ENCODE results near the gene MVB12B. TPM values are rescaled to one million over a fixed set of nuclear protein-coding genes. Genes with fewer than 3 reads are reported as not detected.

MVB12B gene
- total and polyA plus RNA-seq, 2 of the 8 experiments (the other 6 are each of a cell fraction or from before 2014, with no cell fraction given) = 2.6 to 5.0 TPM

DNA sequence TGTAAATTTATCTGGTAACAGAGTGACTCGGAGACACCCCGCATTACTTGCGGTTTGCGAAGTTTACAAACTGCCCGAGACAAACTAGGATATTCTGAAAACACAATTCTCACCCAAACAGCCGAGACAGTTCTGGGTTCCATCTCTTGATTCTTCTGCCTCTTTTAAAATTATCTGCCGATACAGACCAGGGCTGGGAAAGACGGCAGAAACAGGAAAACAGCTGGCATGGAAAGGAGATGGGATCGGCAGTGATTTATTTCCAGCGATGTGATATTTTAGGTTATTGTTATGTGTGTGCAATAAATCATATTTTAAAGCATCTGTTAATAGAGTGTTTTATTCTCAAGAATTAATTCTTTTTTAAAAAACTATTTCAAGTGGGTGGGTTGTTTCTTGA, 193.8 kb downstream of the MVB12B start:
- WGBS, 2 experiments (ENCODE audit: extremely low coverage in 1 of 2, insufficient coverage in 1 of 2, insufficient read length in 1 of 2, insufficient replicate concordance in 2 of 2, low coverage in 1 of 2, low lambda C conversion rate in 2 of 2, missing lambda C conversion rate in 1 of 2) = 93% methylated on average over 10 of the region's 10 CpGs; no CpG with 5 or more reads in 1 of the 2 experiments
- Histone ChIP-seq H3K4ac (replicated peaks; ENCODE audit: insufficient read length, low read depth, low read length) (no peak overlapping the region), H4K5ac (ENCODE audit: insufficient read length, low read depth, low read length) (no peak overlapping the region), H3K9me3 (ENCODE audit: insufficient read depth in 2 of 2, low read depth in 1 of 2, low read length in 1 of 2) (no peaks in the 10 kb centered on the region), H3K36me3 (ENCODE audit: control insufficient read depth in 2 of 4, insufficient read depth in 4 of 4, low read length in 3 of 4) (no peaks in the 10 kb centered on the region), H3K18ac (ENCODE audit: extremely low read depth, low read length) (no peak overlapping the region), H3K56ac (replicated peaks; ENCODE audit: insufficient read length, low read depth, low read length) (no peak overlapping the region), H3K4me2 (ENCODE audit: insufficient read depth in 1 of 2, low read depth in 2 of 2, low read length in 2 of 2) (no peak overlapping the region), H4K91ac (replicated peaks; ENCODE audit: insufficient read length, low read length) (no peak overlapping the region), H3K79me1 (ENCODE audit: low read depth, low read length) (no peaks in the 10 kb centered on the region; the same call in 1 of the 2 replicates), H2BK20ac (ENCODE audit: low read length) (no peak overlapping the region), H2BK15ac (ENCODE audit: low read length) (no peak overlapping the region), H2BK120ac (replicated peaks; ENCODE audit: low read depth, low read length) (no peak overlapping the region), H2AFZ (ENCODE audit: low read length) (no peak overlapping the region), H3K4me3 (ENCODE audit: extremely low read depth in 1 of 4, insufficient read depth in 2 of 4, low read depth in 3 of 4, low read length in 4 of 4) (no peak overlapping the region), H2BK12ac (ENCODE audit: low read depth, low read length) (no peak overlapping the region), H4K8ac (ENCODE audit: extremely low read depth, insufficient read depth, low read length) (no peak overlapping the region), H3K23me2 (ENCODE audit: low read depth, low read length) (no peaks in the 10 kb centered on the region), H3K4me1 (replicated peaks in 1 of 4; ENCODE audit: control insufficient read depth in 3 of 4, insufficient read depth in 4 of 4, low read length in 3 of 4) (peaks cover 0 to 3% (median 1%) of the 10 kb centered on the region in 4 experiments; a peak in 5 of 7 replicates), H4K20me1 (replicated peaks in 1 of 2; ENCODE audit: control insufficient read depth in 1 of 2, insufficient read depth in 2 of 2, low read length in 2 of 2) (no peaks in the 10 kb centered on the region), H3K27me3 (replicated peaks in 1 of 4; ENCODE audit: control insufficient read depth in 3 of 4, extremely low read depth in 1 of 4, insufficient read depth in 3 of 4, low read length in 3 of 4) (peaks cover 0 to 11% (median 5%) of the 10 kb centered on the region in 4 experiments; a peak in 4 of 7 replicates), H3K27ac (ENCODE audit: low read depth, low read length) (no peak overlapping the region), H2BK5ac (ENCODE audit: low read depth, low read length) (no peak overlapping the region; the same call in 1 of the 2 replicates), H3K79me2 (ENCODE audit: control insufficient read depth in 1 of 2, insufficient read depth in 2 of 2, low read length in 2 of 2) (no peaks in the 10 kb centered on the region), H3K14ac (ENCODE audit: insufficient read length) (no peak overlapping the region), H3K9ac (replicated peaks in 1 of 4; ENCODE audit: extremely low read depth in 1 of 4, low read depth in 3 of 4, low read length in 3 of 4) (no peak overlapping the region), H2AK5ac (ENCODE audit: low read depth, low read length) (no peak overlapping the region), H3K23ac (ENCODE audit: insufficient read length) (no peak overlapping the region)
- CTCF ChIA-PET (ENCODE audit: partially characterized antibody) = interaction anchor here (1.0 to 24.3 kb wide), 6 partner anchors 12 to 261 kb away, joined by 3 to 343 read pairs (median 6); no protein-coding TSS in a partner anchor
- DNase-seq (ENCODE audit: low read depth in 1 of 2, low spot score in 2 of 2) (no peak), FAIRE-seq (no peak)
- no peak for TF ChIP-seq PHF8 (conservative IDR thresholded peaks at IDR 0.05; ENCODE audit: low read depth, low read length)
- no peak for TF ChIP-seq ATF3 (IDR thresholded peaks at IDR 0.05; ENCODE audit: insufficient read depth, low read depth, low read length)
- TF ChIP-seq POU5F1 (IDR thresholded peaks at IDR 0.05; ENCODE audit: low read depth, low read length) = no peak
- no peak for TF ChIP-seq EP300 (IDR thresholded peaks at IDR 0.05; ENCODE audit: borderline replicate concordance in 1 of 2, low read depth in 2 of 2, low read length in 2 of 2)
- no peak for TF ChIP-seq CREB1 (IDR thresholded peaks at IDR 0.05)
- TF ChIP-seq CBX5 (IDR thresholded peaks at IDR 0.05; ENCODE audit: low read depth, low read length) = no peak
- no peak for TF ChIP-seq KDM5A (IDR thresholded peaks at IDR 0.05; ENCODE audit: low read length)
- no peak for TF ChIP-seq HDAC6 (IDR thresholded peaks at IDR 0.05; ENCODE audit: low read depth, low read length)
- POLR2A ChIA-PET (ENCODE audit: partially characterized antibody) = no interaction called here
